SJCRH30 (cell line): Measurements from ENCODE around the gene CEP70. TPM values are rescaled to one million over a fixed set of nuclear protein-coding genes. Genes with fewer than 3 reads are reported as not detected.

ENCODE experiments used
- DNase-seq, 2 experiments: peaks; one replicate each; pipeline ENCODE4 v3.0.0-alpha.2; 2015 to 2020
- H3K27ac ChIP-seq: fragments of 250-450 bp; sonication (Bioruptor Pico); 2 replicates; pipeline ENCODE4 v1.5.1; 2020; ENCODE audit warnings: mild to moderate bottlenecking, moderate library complexity
- H3K27me3 ChIP-seq: fragments of 250-450 bp; sonication (Bioruptor Pico); 2 replicates; pipeline ENCODE4 v1.5.1; 2020; ENCODE audit warnings: mild to moderate bottlenecking, moderate library complexity
- H3K36me3 ChIP-seq: fragments of 250-450 bp; sonication (Bioruptor Pico); 2 replicates; pipeline ENCODE4 v1.5.1; 2020; ENCODE audit warnings: mild to moderate bottlenecking, moderate library complexity
- H3K4me1 ChIP-seq: fragments of 250-450 bp; sonication (Bioruptor Pico); 2 replicates; pipeline ENCODE4 v1.5.1; 2020; ENCODE audit warnings: mild to moderate bottlenecking, moderate library complexity
- H3K4me3 ChIP-seq: fragments of 250-450 bp; sonication (Bioruptor Pico); 2 replicates; pipeline ENCODE4 v1.5.1; 2020; ENCODE audit warnings: mild to moderate bottlenecking, moderate library complexity
- H3K9me3 ChIP-seq: fragments of 250-450 bp; sonication (Bioruptor Pico); replicated peaks from 2 replicates; pipeline ENCODE4 v1.5.1; 2020; ENCODE audit warnings: mild to moderate bottlenecking, moderate library complexity
- total RNA-seq: library from RNA; depleted of rRNA; stranded (reverse); fragments of >200 nt; shearing (Covaris generic); gene quantifications from 2 replicates; pipeline ENCODE4 v1.2.3, GENCODE V29; 2014; rRNA removed

CEP70 gene
- total RNA-seq, 1 experiment from 2014 or later, result 48.8 TPM

DNA sequence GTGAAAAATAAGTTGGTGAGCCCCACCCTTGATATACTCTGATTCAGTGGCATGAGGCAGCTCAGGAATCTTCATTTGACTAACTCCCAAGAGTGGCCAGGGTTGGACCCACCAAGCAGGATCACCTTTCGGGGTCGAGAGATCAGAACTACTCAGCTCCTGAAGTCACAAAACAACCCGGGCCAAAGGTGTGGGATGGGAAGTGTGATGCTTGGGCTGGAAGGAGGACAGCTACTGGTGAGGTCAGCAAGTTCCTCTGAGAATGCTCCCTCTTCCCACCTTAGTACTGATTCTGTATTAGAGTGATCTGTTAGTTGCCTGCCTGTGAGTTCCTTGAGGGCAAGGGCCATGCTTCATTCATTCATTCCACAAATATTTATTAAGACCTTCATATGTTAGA, 144.6 kb downstream of the CEP70 start:
- no peak overlapping the region for H3K27ac ChIP-seq
- H3K36me3 ChIP-seq, result no peaks in the 10 kb centered on the region
- H3K27me3 ChIP-seq, result no peaks in the 10 kb centered on the region
- no peaks in the 10 kb centered on the region; the same call in 1 of the 2 replicates for H3K4me1 ChIP-seq
- no peak overlapping the region for H3K4me3 ChIP-seq
- H3K9me3 ChIP-seq, result no peaks in the 10 kb centered on the region; the same call in 1 of the 2 replicates
- no peak for DNase-seq

DNA sequence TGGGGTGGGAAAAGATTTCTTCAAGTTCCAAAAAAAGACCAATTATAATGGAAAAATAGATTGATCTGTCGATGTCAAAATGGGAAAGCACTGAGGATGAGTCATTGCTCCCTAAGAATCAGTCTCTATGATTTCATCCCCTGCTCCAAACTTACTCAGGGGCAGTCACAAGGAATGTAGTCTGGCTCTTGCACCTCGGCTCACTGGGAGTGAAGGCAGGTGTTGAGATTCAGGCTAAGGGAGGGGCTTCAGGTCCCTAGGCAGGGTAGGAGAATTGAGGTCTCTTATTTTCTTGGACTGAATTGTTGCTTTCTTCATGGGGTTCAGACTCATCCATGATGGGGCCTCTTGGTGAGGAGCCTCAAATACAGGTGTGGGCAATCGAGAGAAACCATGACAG, 145.4 kb downstream of the CEP70 start:
- H3K27me3 ChIP-seq, result no peaks in the 10 kb centered on the region
- peaks cover 6% of the 10 kb centered on the region for H3K4me1 ChIP-seq
- H3K4me3 ChIP-seq, result no peak overlapping the region
- H3K36me3 ChIP-seq, result no peaks in the 10 kb centered on the region
- no peak overlapping the region for H3K27ac ChIP-seq
- no peak for DNase-seq
- H3K9me3 ChIP-seq, result no peaks in the 10 kb centered on the region; the same call in 1 of the 2 replicates

DNA sequence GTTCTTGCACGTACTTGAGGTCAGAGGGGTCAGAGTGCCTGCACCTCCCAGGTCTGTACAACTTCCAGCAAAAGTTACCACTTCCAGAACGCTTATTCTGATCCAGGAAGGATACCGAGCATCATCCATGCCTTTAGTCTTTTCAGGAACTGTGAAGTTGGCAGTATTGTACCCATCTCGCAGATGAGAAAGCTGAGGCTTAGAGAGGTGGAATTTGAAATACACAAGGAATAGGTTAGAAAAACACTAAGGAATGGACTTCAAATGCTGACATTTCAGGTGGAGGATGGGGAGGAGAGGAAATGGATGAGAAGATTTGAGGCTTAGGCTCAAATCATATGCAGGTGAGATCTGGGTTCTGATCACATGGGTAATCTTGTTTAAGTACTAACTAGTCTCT, 148.4 kb downstream of the CEP70 start:
- H3K4me1 ChIP-seq, result peaks cover 27% of the 10 kb centered on the region
- no peaks in the 10 kb centered on the region; the same call in 1 of the 2 replicates for H3K9me3 ChIP-seq
- no peak for DNase-seq
- no peaks in the 10 kb centered on the region for H3K27me3 ChIP-seq
- no peak overlapping the region for H3K4me3 ChIP-seq
- no peak overlapping the region for H3K27ac ChIP-seq
- no peaks in the 10 kb centered on the region for H3K36me3 ChIP-seq

DNA sequence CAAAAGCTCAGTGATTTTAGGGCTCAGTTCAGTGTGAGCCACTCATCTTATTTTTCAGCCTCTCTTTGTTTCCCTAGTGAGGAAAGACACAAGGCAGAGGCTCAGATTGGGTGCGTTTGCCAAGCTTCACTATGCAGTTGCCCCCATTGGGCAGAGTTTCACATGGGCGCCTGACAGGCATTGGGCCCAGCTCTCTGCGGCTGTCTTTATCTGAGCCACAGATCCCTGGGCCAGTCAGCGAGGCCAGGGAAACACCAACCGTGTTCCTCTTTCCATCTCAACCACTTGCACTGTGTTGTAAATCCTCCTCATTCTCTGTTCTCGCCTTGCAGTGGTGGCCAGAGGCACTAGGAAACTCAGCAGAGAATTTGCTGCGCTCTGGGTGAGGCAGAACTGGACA, 148.8 kb downstream of the CEP70 start:
- Histone ChIP-seq H3K27ac (no peak overlapping the region), H3K9me3 (no peaks in the 10 kb centered on the region; the same call in 1 of the 2 replicates), H3K4me3 (no peak overlapping the region), H3K4me1 (peaks cover 32% of the 10 kb centered on the region), H3K36me3 (no peaks in the 10 kb centered on the region), H3K27me3 (no peaks in the 10 kb centered on the region)
- DNase-seq, result no peak

Other genes with a start within 250 kb of the CEP70 start
- gene MRAS, start 245.7 kb downstream of the CEP70 start, total RNA-seq, result 57.8 and 63.6 TPM in 2 replicates
- gene ESYT3, start 159.6 kb downstream of the CEP70 start, total RNA-seq, result 0.56 and 0.69 TPM in 2 replicates
- 26.6 TPM in 2 replicates for gene FAIM, start 14.5 kb upstream of the CEP70 start, total RNA-seq
- gene PIK3CB, start 240.7 kb upstream of the CEP70 start, total RNA-seq, result 4.9 and 5.6 TPM in 2 replicates